ENCODE measurements around the gene FREM2. TPM values are rescaled to one million over a fixed set of nuclear protein-coding genes. Genes with fewer than 3 reads are reported as not detected.

Gene FREM2
- total and polyA plus RNA-seq, 3 donors from 2014 or later, result 0.80 to 5.5 (median 4.4) TPM

DNA sequence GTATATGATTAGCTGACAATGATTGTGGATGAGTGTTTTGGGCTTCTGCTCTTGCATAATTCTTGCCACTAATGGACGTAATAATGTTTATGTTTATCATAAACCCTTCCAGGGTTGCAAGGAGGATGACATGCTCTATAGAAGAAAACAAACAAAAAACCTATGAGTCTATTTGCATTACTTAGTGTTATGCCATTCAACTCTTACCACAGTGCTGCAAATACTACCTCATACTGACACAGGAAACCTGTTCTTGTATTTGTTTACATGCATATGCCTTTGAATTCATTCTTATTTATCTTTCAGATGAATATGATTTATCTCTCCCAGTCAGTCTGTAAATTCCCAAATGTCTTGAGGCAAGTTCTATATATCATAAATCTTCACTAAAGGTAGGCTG is 39.6 kb upstream of the FREM2 start:
- DNase-seq, result no peak
- Histone ChIP-seq H3K27me3 (no peaks in the 10 kb centered on the region), H3K36me3 (ENCODE audit: low read depth, missing control alignments) (no peaks in the 10 kb centered on the region), H3K4me3 (no peak overlapping the region), H3K27ac (no peak overlapping the region), H3K4me1 (no peaks in the 10 kb centered on the region), H3K9me3 (no peaks in the 10 kb centered on the region)
- TF ChIP-seq, protein P1, sequence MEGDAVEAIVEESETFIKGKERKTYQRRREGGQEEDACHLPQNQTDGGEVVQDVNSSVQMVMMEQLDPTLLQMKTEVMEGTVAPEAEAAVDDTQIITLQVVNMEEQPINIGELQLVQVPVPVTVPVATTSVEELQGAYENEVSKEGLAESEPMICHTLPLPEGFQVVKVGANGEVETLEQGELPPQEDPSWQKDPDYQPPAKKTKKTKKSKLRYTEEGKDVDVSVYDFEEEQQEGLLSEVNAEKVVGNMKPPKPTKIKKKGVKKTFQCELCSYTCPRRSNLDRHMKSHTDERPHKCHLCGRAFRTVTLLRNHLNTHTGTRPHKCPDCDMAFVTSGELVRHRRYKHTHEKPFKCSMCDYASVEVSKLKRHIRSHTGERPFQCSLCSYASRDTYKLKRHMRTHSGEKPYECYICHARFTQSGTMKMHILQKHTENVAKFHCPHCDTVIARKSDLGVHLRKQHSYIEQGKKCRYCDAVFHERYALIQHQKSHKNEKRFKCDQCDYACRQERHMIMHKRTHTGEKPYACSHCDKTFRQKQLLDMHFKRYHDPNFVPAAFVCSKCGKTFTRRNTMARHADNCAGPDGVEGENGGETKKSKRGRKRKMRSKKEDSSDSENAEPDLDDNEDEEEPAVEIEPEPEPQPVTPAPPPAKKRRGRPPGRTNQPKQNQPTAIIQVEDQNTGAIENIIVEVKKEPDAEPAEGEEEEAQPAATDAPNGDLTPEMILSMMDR (IDR thresholded peaks at IDR 0.05), result no peak
- no peak for TF ChIP-seq POLR2A (IDR thresholded peaks at IDR 0.05)
- intact Hi-C loops (cut with DNase I; ENCODE audit: low total_unique reads), result no loop called here
- WGBS, 2 donors, result 84 to 89% methylated on average over 1 of the region's 1 CpG

DNA sequence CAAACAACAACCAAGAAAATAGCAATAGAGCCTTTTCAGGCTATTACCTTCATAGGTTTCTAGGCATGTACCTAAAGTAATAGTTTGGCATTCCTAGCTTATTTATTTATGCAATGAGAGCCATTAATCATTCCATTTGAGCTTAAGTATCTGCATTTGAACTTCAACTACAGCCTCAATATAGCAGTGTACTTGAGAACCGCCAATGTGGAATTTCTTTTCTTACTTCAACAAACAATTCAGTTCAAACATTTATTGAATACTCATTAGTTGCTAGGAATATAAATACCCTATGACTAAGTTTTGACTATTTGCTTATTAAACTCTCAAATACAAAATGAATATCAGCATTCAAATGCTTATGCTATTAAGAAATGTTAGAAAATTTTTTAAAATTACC is 38.0 kb upstream of the FREM2 start:
- DNase-seq, result no peak
- 87 to 100% methylated on average over 1 of the region's 1 CpG for WGBS, 2 donors
- no peak for TF ChIP-seq POLR2A (IDR thresholded peaks at IDR 0.05)
- TF ChIP-seq, protein P1 (IDR thresholded peaks at IDR 0.05), result no peak
- H3K27ac ChIP-seq, result no peak overlapping the region
- no peaks in the 10 kb centered on the region for H3K36me3 ChIP-seq (ENCODE audit: low read depth, missing control alignments)
- no peaks in the 10 kb centered on the region for H3K9me3 ChIP-seq
- intact Hi-C loops (cut with DNase I; ENCODE audit: low total_unique reads), result no loop called here
- H3K27me3 ChIP-seq, result no peaks in the 10 kb centered on the region
- H3K4me1 ChIP-seq, result no peaks in the 10 kb centered on the region
- no peak overlapping the region for H3K4me3 ChIP-seq

DNA sequence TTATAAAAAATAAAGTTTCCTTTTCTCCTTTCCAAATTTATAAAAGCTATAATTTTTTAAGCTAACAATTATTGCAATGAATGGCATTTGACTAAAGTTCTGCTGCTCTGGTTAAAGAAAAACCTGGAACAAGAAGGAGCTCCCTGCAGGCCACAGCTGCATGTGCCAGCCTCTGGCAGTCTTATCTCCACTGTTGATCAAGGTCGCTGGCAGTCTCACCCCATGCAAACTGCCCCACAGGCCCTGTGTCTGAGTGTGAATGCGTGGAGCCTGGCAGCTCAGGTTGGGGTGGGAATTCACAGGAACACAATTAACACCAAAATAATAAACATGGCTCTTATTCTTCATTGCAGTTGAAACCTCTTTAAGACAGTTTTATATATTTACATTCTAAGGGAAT is 30.2 kb upstream of the FREM2 start:
- H3K4me1 ChIP-seq, result no peaks in the 10 kb centered on the region
- H3K9me3 ChIP-seq, result no peaks in the 10 kb centered on the region
- WGBS, 2 donors, result 78 to 88% methylated on average over 2 of the region's 2 CpGs
- H3K27ac ChIP-seq, result no peak overlapping the region
- no peaks in the 10 kb centered on the region for H3K27me3 ChIP-seq
- intact Hi-C loops (cut with DNase I; ENCODE audit: low total_unique reads), result no loop called here
- TF ChIP-seq, protein P1 (IDR thresholded peaks at IDR 0.05), result no peak
- no peak for TF ChIP-seq POLR2A (IDR thresholded peaks at IDR 0.05)
- no peak overlapping the region for H3K4me3 ChIP-seq
- no peak for DNase-seq
- H3K36me3 ChIP-seq (ENCODE audit: low read depth, missing control alignments), result no peaks in the 10 kb centered on the region

DNA sequence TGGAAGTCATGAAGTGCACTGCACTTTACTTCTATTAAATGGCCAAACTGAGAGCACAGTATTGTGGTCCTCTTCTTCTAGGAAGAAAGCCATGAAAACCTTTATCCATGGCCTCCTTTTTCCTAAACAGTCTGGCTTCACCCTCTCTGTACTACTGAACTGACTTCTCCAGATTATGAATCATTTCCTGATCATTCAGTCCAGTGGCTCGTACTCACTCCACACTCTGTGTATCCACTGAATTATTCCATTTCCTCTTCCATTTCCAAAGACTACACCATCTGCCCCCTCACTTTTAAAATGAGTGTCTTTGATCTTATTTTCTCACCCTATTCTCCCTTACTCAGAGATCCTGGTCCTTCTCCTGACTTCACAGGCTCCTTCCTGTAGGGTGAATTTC is 29.7 kb upstream of the FREM2 start:
- Histone ChIP-seq H3K4me1 (no peaks in the 10 kb centered on the region), H3K27me3 (no peaks in the 10 kb centered on the region), H3K4me3 (no peak overlapping the region), H3K9me3 (no peaks in the 10 kb centered on the region), H3K27ac (no peak overlapping the region), H3K36me3 (ENCODE audit: low read depth, missing control alignments) (no peaks in the 10 kb centered on the region)
- WGBS, 2 donors, result 75 to 84% methylated on average over 1 of the region's 1 CpG
- intact Hi-C loops (cut with DNase I; ENCODE audit: low total_unique reads), result no loop called here
- no peak for TF ChIP-seq POLR2A (IDR thresholded peaks at IDR 0.05)
- no peak for DNase-seq

DNA sequence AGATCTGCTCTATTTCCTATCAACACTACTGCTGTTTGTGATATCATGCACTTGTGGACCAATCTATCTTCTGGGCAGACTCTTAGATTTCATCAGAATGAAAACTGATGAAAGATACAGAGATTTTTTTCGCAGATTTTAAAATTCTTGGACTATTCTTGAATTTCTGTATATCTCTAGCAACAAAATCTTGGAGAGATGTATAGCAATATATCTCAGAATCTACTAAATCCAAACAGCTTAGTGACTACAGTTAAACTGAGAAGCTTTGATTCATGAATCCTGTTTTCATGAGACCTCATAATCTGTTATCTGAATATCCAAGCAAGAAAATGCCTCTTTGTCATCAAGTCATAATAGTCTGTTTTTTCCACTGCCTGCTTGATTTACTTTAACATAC is 28.0 kb upstream of the FREM2 start:
- Histone ChIP-seq H3K36me3 (ENCODE audit: low read depth, missing control alignments) (no peaks in the 10 kb centered on the region), H3K4me1 (no peaks in the 10 kb centered on the region), H3K9me3 (no peaks in the 10 kb centered on the region), H3K27ac (no peak overlapping the region), H3K27me3 (no peaks in the 10 kb centered on the region), H3K4me3 (no peak overlapping the region)
- TF ChIP-seq POLR2A (IDR thresholded peaks at IDR 0.05), result no peak
- TF ChIP-seq, protein P1 (IDR thresholded peaks at IDR 0.05), result no peak
- 89 to 91% methylated on average over 1 of the region's 1 CpG for WGBS, 2 donors
- intact Hi-C loops (cut with DNase I; ENCODE audit: low total_unique reads), result no loop called here
- DNase-seq, result no peak

Data from testis (tissue), 3 donors.